ENCODE results near the gene OTOP2.
"Not testable (repeated sequence)": the region's sequence is repeated elsewhere in the genome, so short reads cannot be mapped to it uniquely, and the experiment has no call there.

OTOP2 gene

GRCh38 chr17:74977802-74978201 lies 53.7 kb downstream of the OTOP2 start:
- DNase-seq: no peak

DNA sequence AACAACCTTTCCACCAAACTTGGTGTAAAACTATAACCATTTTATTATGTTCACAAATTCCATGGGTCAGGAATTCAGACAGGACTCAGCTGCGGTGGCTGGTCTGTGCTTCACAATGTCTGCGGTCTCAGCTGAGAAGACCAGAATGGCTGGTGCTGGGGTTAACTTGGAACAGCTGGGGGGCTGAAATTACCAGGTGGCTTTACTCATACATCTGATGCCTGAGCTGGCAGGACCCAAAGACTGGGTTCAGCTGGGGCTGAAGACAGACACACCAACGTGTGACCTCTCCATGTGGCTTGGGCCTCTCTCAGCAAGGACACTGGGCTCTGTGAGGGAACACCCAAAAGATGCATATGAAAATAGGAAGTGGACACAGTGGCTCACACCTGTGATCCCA lies 54.2 kb downstream of the OTOP2 start:
- no peak for DNase-seq

DNA sequence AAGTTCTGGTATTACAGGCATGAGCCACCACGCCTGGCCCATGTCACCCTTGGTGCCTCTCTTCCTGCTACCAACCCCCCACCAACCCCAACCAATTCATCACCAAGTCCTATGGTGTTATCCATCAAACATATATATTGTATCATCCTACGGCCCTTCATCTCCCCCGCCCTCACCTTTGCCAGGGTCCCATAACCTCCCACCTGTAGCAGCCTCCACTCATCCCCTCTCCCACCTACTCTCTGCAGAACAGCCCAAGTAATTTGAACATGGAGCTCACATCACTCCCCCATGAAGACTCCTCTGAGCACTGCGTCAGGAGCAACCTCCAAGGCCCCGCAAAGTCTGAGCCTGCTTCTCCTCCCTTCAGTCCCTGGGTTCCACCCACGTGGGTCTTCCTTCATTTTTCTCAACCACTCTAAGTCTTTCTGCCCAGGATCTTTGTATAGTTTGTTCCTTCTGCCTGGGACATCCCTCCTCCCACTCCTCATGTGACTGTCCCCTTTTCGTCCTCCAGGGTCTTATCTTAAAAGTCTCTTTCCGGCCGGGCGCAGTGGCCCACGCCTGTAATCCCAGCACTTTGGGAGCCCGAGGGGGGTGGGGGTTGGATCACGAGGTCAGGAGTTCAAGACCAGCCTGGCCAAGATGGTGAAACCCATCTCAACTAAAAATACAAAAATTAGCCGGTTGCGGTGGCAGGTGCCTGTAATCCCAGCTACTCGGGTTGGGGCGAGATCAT lies 55.5 kb downstream of the OTOP2 start:
- DNase-seq: no peak

- DNase-seq: no peak
Measured at GRCh38 chr17:74981318-74981978, 57.4 kb downstream of the OTOP2 start.

DNA sequence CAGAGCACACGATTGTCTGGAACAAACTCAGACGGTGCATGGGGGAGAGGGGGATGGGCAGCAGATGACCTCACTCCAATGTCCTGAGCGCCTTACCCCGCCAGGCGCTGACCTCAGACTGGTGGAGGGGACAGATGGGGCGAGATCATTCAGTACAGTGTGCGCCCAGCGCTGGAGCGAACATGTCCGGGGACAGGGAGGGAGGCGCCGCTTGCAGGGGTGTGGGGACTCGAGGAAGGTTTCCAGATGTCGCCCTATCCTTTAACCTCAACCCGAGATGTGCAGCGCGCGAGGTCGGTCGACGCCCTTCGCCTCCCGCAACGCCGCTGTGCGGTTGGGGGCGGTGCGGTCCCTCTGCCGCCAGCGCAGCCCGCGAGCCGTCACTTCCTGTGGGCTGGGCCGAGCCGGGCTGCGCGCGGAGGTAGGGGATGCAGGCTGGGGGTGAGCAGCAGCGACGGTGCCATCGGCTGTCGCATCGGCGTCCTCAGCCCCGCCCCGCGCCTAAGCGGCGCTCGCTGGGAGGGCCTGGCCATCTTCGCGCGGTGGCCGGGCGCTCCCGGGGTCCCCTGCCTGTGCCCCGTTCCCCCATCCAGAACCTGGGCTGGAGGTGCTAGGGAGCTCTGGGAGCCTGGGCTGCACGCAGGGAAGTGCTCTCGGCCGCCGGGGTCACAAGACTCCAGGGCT lies 58.0 kb downstream of the OTOP2 start:
- peak; percentile 78 for DNase-seq

DNA sequence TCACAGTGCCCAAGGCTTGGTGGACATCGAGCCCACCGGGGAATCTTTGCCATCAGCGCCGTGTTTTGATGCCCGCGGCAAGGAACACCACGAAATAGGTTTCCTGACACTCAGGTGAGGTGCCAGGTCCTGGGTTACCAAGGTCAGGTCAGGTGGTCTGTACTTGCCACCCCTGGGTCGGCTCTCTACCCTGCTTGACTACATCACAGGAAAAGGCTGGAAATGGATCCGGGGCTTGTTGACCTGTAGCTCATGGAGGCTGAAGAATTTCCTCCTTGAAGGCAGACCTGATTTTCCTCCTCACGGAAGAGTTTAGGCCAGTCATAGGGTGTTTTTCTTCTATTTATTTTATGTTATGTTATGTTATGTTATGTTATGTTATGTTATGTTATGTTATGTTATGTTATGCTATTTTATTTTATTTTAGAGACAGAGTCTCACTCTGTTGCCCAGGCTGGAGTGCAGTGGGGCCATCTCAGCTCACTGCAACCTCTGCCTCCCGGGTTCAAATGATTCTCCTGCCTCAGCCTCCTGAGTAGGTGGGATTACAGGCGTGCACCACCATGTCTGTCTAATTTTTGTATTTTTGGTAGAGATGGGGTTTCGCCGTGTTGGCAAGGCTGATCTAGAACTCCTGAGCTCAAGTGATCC lies 58.7 kb downstream of the OTOP2 start:
- not testable (repeated sequence) for DNase-seq
